CD4-positive, alpha-beta T cell (primary cell): ENCODE measurements around the gene GPR62. TPM values are rescaled to one million over a fixed set of nuclear protein-coding genes. Genes with fewer than 3 reads are reported as not detected.
A peak's percentile ranks its signal among the peaks of the same experiment; 100 is the strongest.

ENCODE experiments used
- ATAC-seq: fragments of 200-7000 bp; cut with Tn5 transposase; one replicate; pipeline ENCODE4 v1.10.0; 2022; ENCODE audit warnings: mild to moderate bottlenecking; ENCODE audit not compliant: poor library complexity
- CTCF ChIA-PET: fragments of 350-600 bp; sonication (Branson Sonifier 250); formaldehyde crosslinking; loops from one replicate; lab custom pipeline; 2021; ENCODE audit warnings: antibody characterized with exemption, inconsistent platforms; lab: Charles Lee
- POLR2A ChIA-PET: fragments of 350-600 bp; sonication (Branson Sonifier 250); formaldehyde crosslinking; loops from one replicate; lab custom pipeline; 2021; ENCODE audit warnings: antibody characterized with exemption, inconsistent platforms; lab: Charles Lee
- DNase-seq, 14 experiments: peaks; one replicate each; pipeline ENCODE4 v3.0.0-alpha.2; 2013 to 2020; ENCODE audit warnings: mixed read lengths in 2 of 14
- H3K27ac ChIP-seq, 2 donors: one replicate each; pipeline versions ENCODE4 v1.5.1 to v1.7.0; 2013; ENCODE audit warnings: low read length in 2 of 2, low read depth in 1 of 2, mild to moderate bottlenecking in 1 of 2
- H3K27me3 ChIP-seq, 2 experiments: 1 replicate in 1 of 2; 2 replicates in 1 of 2; pipeline versions ENCODE4 v1.6.1 to v1.7.0; 2013; ENCODE audit warnings: low read length in 2 of 2, control low read depth in 1 of 2, mild to moderate bottlenecking in 1 of 2, moderate library complexity in 1 of 2; ENCODE audit not compliant: insufficient read depth in 2 of 2, control insufficient read depth in 1 of 2
- H3K36me3 ChIP-seq: one replicate; pipeline ENCODE4 v1.6.1; 2013; ENCODE audit warnings: low read length, control low read depth; ENCODE audit not compliant: insufficient read depth
- H3K4me1 ChIP-seq: one replicate; pipeline ENCODE4 v1.6.1; 2013; ENCODE audit warnings: low read length, control low read depth; ENCODE audit not compliant: insufficient read depth
- H3K4me3 ChIP-seq: one replicate; pipeline ENCODE4 v1.5.1; 2013; ENCODE audit warnings: mild to moderate bottlenecking, low read length, moderate library complexity
- H3K9me3 ChIP-seq, 2 experiments: 1 replicate in 1 of 2; 2 replicates in 1 of 2; pipeline versions ENCODE4 v1.6.1 to v1.7.0; 2013; ENCODE audit warnings: low read length in 2 of 2, mild to moderate bottlenecking in 2 of 2, control low read depth in 1 of 2, moderate library complexity in 1 of 2; ENCODE audit not compliant: control insufficient read depth in 1 of 2, insufficient read depth in 1 of 2
- H3K27ac Mint-ChIP-seq: one replicate; pipeline ENCODE4 v1.8.0; 2020; ENCODE audit warnings: mixed read lengths
- H3K27me3 Mint-ChIP-seq: one replicate; pipeline ENCODE4 v1.8.0; 2021; ENCODE audit warnings: mixed read lengths
- H3K36me3 Mint-ChIP-seq: one replicate; pipeline ENCODE4 v1.8.0; 2021; ENCODE audit warnings: low read depth, mixed read lengths
- H3K4me1 Mint-ChIP-seq: one replicate; pipeline ENCODE4 v1.8.0; 2021; ENCODE audit warnings: low read depth, mixed read lengths
- H3K4me3 Mint-ChIP-seq: one replicate; pipeline ENCODE4 v1.8.0; 2020; ENCODE audit warnings: mild to moderate bottlenecking, mixed read lengths
- H3K9me3 Mint-ChIP-seq: one replicate; pipeline ENCODE4 v1.8.0; 2020; ENCODE audit warnings: mixed read lengths
- intact Hi-C, 2 experiments: fragments of 100-400 bp; cut with DNase I in 1 of 2; cut with micrococcal nuclease in 1 of 2; formaldehyde crosslinking; loops; one replicate each; pipeline versions ENCODE4 v1.15.1 to v1.9.0; 2023 to 2025; cut with DNase I, micrococcal nuclease
- total RNA-seq, 174 experiments: library from RNA in 2 of 174; stranded (reverse) in 2 of 174; gene quantifications; one replicate each; pipeline ENCODE4 v1.2.3 and lab custom pipeline; 2021 to 2026
- TF ChIP-seq, protein P1 (sequence below): fragments of 200-600 bp; IDR thresholded peaks from one replicate; pipeline ENCODE4 v1.8.0; 2022; ENCODE audit warnings: antibody characterized with exemption, mild to moderate bottlenecking

The GPR62 gene
- total RNA-seq, 2 experiments from 2014 or later = not detected

DNA sequence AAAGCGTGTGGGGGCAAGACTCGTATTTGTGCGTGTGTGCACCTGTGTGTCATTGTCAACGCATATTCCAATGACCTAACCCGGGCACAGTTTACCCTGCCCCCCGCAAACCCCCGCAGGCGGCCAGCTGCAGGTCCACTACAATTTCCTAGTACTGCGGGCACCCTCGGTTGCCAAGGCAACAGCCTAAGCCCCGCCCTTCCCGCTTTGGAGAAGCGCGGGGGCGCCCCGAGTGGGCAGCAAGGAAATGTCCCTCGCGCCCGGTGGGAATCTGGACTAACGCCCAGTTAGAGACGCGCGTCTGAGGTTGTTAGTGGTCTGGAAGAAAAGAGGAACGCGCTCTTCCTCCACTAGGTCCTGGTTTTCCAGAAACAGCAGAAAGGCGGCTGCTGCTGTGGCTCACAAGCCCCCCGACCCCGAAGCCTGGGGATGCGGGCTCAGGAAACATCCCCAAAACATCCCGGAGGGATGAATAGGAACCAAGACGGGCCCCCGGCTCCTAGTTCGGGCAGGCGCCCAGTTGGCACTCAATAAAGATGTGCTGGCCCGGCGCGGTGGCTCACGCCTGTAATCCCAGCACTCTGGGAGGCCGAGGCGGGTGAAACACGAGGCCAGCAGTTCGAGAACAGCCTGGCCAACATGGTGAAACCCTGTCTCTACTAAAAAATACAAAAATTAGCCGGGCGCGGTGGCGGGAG, 20.8 kb downstream of the GPR62 start:
- Histone ChIP-seq H3K27me3 (no peaks in the 10 kb centered on the region), H3K4me1 (peaks cover 69% of the 10 kb centered on the region), H3K36me3 (no peaks in the 10 kb centered on the region), H3K4me3 (peak overlapping the region; percentile 63), H3K9me3 (no peaks in the 10 kb centered on the region), H3K27ac (peak overlapping the region; percentile 29 to 59)
- CTCF ChIA-PET = no interaction called here
- peak overlapping the region; percentile 89 for H3K4me3 Mint-ChIP-seq
- POLR2A ChIA-PET = interaction anchor here (0.7 to 2.9 kb wide), 4 partner anchors 16 to 81 kb away, joined by 4 to 28 read pairs (median 4); partner anchors contain the start of genes PARP3, RPL29 and RRP9
- intact Hi-C loops = loop anchor here in 1 of 2 experiments (1.0 kb wide), 1 partner anchor 19 kb away; the partner anchor contains the start of gene RPL29
- peaks cover 15% of the 10 kb centered on the region for H3K36me3 Mint-ChIP-seq
- H3K27ac Mint-ChIP-seq = peak overlapping the region; percentile 77
- DNase-seq (peak in 6 of 14 experiments; percentile 26 to 66 (median 44)), ATAC-seq (no peak)
- H3K4me1 Mint-ChIP-seq = peaks cover 36% of the 10 kb centered on the region
- no peaks in the 10 kb centered on the region for H3K9me3 Mint-ChIP-seq
- TF ChIP-seq, protein P1, sequence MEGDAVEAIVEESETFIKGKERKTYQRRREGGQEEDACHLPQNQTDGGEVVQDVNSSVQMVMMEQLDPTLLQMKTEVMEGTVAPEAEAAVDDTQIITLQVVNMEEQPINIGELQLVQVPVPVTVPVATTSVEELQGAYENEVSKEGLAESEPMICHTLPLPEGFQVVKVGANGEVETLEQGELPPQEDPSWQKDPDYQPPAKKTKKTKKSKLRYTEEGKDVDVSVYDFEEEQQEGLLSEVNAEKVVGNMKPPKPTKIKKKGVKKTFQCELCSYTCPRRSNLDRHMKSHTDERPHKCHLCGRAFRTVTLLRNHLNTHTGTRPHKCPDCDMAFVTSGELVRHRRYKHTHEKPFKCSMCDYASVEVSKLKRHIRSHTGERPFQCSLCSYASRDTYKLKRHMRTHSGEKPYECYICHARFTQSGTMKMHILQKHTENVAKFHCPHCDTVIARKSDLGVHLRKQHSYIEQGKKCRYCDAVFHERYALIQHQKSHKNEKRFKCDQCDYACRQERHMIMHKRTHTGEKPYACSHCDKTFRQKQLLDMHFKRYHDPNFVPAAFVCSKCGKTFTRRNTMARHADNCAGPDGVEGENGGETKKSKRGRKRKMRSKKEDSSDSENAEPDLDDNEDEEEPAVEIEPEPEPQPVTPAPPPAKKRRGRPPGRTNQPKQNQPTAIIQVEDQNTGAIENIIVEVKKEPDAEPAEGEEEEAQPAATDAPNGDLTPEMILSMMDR = no peak
- no peaks in the 10 kb centered on the region for H3K27me3 Mint-ChIP-seq

DNA sequence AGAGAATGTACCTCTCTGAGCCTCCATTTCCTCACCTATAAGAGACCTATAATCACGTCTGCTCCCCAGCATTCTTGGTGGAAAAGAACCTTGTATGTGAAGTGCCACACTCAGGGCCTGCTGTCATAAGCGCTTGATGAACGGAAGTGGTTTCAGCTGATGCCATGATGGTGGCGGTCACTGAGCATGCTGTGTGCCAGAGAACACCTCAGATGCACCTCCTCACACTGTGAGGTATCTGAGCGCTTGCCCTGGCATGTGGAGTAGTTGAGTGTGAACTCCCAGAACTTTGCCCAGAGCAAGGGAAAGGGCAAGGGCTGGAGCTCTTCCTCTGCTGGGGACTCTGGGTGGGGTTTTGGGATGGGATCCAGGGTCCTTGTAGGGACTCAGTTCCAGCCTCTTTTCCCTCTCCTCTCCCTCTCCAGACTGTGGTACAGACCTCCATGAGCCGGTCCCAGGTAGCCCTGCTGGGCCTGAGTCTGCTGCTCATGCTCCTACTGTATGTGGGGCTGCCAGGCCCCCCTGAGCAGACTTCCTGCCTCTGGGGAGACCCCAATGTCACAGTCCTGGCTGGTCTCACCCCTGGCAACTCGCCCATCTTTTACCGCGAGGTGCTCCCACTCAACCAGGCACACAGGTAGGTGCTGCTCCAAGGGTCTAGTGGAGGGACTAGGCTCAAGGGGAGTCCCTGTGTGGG, 22.4 kb downstream of the GPR62 start:
- peak overlapping the region; percentile 71 for H3K27ac Mint-ChIP-seq
- intact Hi-C loops = no loop called here
- Histone ChIP-seq H3K27me3 (no peaks in the 10 kb centered on the region), H3K4me1 (peaks cover 76% of the 10 kb centered on the region), H3K4me3 (no peak overlapping the region), H3K27ac (peak overlapping the region in 1 of 2 donors; percentile 29), H3K36me3 (no peaks in the 10 kb centered on the region), H3K9me3 (no peaks in the 10 kb centered on the region)
- ChIA-PET CTCF (interaction anchor here (1.0 kb wide), 1 partner anchor 36 kb away, joined by 4 read pairs; the partner anchor contains the start of genes PARP3 and RRP9), POLR2A (interaction anchor here (0.7 to 1.2 kb wide), 3 partner anchors 10 to 35 kb away, joined by 3 to 4 read pairs (median 3); partner anchors contain the start of gene PCBP4)
- peak in 7 of 14 experiments; percentile 27 to 77 (median 46) for DNase-seq
- H3K4me3 Mint-ChIP-seq = peak overlapping the region; percentile 85
- no peaks in the 10 kb centered on the region for H3K9me3 Mint-ChIP-seq
- H3K36me3 Mint-ChIP-seq = peaks cover 15% of the 10 kb centered on the region
- peaks cover 39% of the 10 kb centered on the region for H3K4me1 Mint-ChIP-seq
- H3K27me3 Mint-ChIP-seq = no peaks in the 10 kb centered on the region
- ATAC-seq = peak; percentile 52
- TF ChIP-seq, protein P1 = no peak

DNA sequence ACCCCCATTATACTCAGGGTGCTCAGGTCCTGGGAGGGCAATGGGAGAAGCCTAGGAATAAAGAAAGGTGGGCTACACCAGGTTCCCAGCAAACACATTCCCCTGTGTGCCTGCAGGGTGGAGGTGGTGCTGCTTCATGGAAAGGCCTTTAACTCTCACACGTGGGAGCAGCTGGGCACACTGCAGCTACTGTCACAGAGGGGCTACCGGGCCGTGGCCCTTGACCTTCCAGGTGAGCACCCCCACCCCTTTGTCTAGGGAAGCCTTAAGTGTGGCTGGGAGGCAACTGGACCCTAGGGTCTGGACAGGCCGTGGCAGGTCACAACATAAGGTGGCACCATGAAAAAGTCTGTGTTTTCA, 22.9 kb downstream of the GPR62 start:
- intact Hi-C loops = no loop called here
- H3K36me3 Mint-ChIP-seq = peaks cover 15% of the 10 kb centered on the region
- no peak overlapping the region for H3K27ac ChIP-seq
- H3K4me1 Mint-ChIP-seq = peaks cover 42% of the 10 kb centered on the region
- no peak for ATAC-seq
- H3K27ac Mint-ChIP-seq = peak overlapping the region; percentile 71
- TF ChIP-seq, protein P1 = no peak
- no peaks in the 10 kb centered on the region for H3K9me3 ChIP-seq
- CTCF ChIA-PET = no interaction called here
- H3K27me3 Mint-ChIP-seq = no peaks in the 10 kb centered on the region
- peaks cover 75% of the 10 kb centered on the region for H3K4me1 ChIP-seq
- H3K4me3 ChIP-seq = no peak overlapping the region
- POLR2A ChIA-PET = no interaction called here
- no peaks in the 10 kb centered on the region for H3K36me3 ChIP-seq
- no peak for DNase-seq
- no peaks in the 10 kb centered on the region for H3K27me3 ChIP-seq
- H3K4me3 Mint-ChIP-seq = no peak overlapping the region
- H3K9me3 Mint-ChIP-seq = no peaks in the 10 kb centered on the region
